ENCODE data around the gene DHRS4. TPM values are rescaled to one million over a fixed set of nuclear protein-coding genes. Genes with fewer than 3 reads are reported as not detected.
A peak's percentile ranks its signal among the peaks of the same experiment; 100 is the strongest.

Gene DHRS4
- total and polyA plus RNA-seq, 2 of the 13 experiments (the other 11 are each of a cell fraction or from before 2014, with no cell fraction given) = 23.9 to 45.1 TPM

DNA sequence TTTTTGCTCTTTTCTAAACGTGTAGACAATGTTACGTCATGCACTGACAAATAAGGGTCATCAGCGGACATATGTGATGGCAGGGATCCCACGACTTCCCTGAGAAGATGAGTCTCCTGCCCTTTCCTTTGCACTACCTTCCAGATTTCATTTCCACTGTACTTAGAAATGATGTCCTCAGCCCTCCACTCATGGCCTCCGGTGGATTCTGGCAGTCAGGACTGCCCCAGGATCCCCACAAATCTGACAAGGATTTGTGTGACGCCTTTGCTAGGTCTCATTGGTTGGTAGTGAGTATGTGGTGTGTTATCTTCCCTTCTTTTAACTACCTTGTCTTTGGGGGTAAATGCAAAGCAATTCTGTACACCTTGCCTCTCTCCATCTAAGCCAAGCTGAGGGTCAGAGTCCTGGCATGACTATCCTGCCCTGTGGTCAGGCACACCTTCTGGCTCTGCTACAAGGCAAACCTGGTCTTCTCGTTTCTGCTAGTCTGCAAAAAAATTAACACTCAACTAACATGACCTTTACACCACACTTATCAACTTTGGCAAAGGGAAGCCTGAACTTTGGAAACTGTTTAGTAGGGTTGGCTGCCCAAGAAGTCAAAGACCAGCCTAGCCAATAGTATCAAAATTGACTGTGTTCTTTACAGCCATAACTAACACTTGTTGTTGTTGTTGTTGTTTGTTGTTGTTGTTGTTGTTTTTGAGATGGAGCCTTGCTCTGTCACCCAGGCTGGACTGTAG, 17.3 kb upstream of the DHRS4 start (continued):
- TF ChIP-seq, protein P1, sequence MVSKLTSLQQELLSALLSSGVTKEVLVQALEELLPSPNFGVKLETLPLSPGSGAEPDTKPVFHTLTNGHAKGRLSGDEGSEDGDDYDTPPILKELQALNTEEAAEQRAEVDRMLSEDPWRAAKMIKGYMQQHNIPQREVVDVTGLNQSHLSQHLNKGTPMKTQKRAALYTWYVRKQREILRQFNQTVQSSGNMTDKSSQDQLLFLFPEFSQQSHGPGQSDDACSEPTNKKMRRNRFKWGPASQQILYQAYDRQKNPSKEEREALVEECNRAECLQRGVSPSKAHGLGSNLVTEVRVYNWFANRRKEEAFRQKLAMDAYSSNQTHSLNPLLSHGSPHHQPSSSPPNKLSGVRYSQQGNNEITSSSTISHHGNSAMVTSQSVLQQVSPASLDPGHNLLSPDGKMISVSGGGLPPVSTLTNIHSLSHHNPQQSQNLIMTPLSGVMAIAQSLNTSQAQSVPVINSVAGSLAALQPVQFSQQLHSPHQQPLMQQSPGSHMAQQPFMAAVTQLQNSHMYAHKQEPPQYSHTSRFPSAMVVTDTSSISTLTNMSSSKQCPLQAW (CRISPR knock-in tag; IDR thresholded peaks at IDR 0.05) = peak; percentile 53; the same call in 1 of the 2 replicates
- peak; percentile 86 for TF ChIP-seq NCOR1 (IDR thresholded peaks at IDR 0.05; ENCODE audit: borderline replicate concordance, low read length)
- TF ChIP-seq POGZ (CRISPR knock-in tag; IDR thresholded peaks at IDR 0.05) = 0 out of 2 replicates have a peak, but pooled peaks have one; percentile 36
- no peak for TF ChIP-seq FLYWCH1 (CRISPR knock-in tag; IDR thresholded peaks at IDR 0.05)
- TF ChIP-seq, protein P2, sequence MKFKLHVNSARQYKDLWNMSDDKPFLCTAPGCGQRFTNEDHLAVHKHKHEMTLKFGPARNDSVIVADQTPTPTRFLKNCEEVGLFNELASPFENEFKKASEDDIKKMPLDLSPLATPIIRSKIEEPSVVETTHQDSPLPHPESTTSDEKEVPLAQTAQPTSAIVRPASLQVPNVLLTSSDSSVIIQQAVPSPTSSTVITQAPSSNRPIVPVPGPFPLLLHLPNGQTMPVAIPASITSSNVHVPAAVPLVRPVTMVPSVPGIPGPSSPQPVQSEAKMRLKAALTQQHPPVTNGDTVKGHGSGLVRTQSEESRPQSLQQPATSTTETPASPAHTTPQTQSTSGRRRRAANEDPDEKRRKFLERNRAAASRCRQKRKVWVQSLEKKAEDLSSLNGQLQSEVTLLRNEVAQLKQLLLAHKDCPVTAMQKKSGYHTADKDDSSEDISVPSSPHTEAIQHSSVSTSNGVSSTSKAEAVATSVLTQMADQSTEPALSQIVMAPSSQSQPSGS (CRISPR knock-in tag; IDR thresholded peaks at IDR 0.05) = peak; percentile 42; the same call in 1 of the 2 replicates
- TF ChIP-seq REPIN1 (CRISPR knock-in tag; IDR thresholded peaks at IDR 0.05; ENCODE audit: borderline replicate concordance, low read depth) = peak; percentile 67; the same call in 1 of the 2 replicates
- TF ChIP-seq ZNF780A (CRISPR knock-in tag; IDR thresholded peaks at IDR 0.05) = peak; percentile 55; the same call in 1 of the 2 replicates
- TF ChIP-seq ZBTB42 (CRISPR knock-in tag; IDR thresholded peaks at IDR 0.05) = no peak
- TF ChIP-seq HNF4G (IDR thresholded peaks at IDR 0.05; ENCODE audit: borderline replicate concordance, low read depth, low read length) = peak; percentile 91
- 0 out of 2 replicates have a peak, but pooled peaks have one; percentile 50 for TF ChIP-seq HNF4G (CRISPR knock-in tag; IDR thresholded peaks at IDR 0.05; ENCODE audit: borderline replicate concordance, low read depth)
- TF ChIP-seq, protein P3, sequence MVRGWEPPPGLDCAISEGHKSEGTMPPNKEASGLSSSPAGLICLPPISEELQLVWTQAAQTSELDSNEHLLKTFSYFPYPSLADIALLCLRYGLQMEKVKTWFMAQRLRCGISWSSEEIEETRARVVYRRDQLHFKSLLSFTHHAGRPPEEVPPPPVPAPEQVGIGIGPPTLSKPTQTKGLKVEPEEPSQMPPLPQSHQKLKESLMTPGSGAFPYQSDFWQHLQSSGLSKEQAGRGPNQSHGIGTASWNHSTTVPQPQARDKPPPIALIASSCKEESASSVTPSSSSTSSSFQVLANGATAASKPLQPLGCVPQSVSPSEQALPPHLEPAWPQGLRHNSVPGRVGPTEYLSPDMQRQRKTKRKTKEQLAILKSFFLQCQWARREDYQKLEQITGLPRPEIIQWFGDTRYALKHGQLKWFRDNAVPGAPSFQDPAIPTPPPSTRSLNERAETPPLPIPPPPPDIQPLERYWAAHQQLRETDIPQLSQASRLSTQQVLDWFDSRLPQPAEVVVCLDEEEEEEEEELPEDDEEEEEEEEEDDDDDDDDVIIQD (CRISPR knock-in tag; IDR thresholded peaks at IDR 0.05; ENCODE audit: low read depth) = peak; percentile 37; the same call in 1 of the 2 replicates
- TF ChIP-seq ZNF547 (CRISPR knock-in tag; IDR thresholded peaks at IDR 0.05) = peak; percentile 51; the same call in 1 of the 2 replicates
- peak; percentile 55; the same call in 1 of the 2 replicates for TF ChIP-seq NR2F6 (IDR thresholded peaks at IDR 0.05)
- TF ChIP-seq NR2F6 (CRISPR knock-in tag; IDR thresholded peaks at IDR 0.05) = 0 out of 2 replicates have a peak, but pooled peaks have one; percentile 31
- TF ChIP-seq ETV5 (CRISPR knock-in tag; IDR thresholded peaks at IDR 0.05; ENCODE audit: borderline replicate concordance) = no peak
- TF ChIP-seq ZMYM4 (CRISPR knock-in tag; IDR thresholded peaks at IDR 0.05) = peak; percentile 89
- no peak for TF ChIP-seq POLR2AphosphoS5 (IDR thresholded peaks at IDR 0.05; ENCODE audit: low read depth, low read length)
- 0 out of 2 replicates have a peak, but pooled peaks have one; percentile 28 for TF ChIP-seq TSC22D2 (CRISPR knock-in tag; IDR thresholded peaks at IDR 0.05; ENCODE audit: borderline replicate concordance)
- peak; percentile 74; the same call in 1 of the 2 replicates for TF ChIP-seq ZNF205 (CRISPR knock-in tag; IDR thresholded peaks at IDR 0.05)
- no peak for TF ChIP-seq KLF9 (CRISPR knock-in tag; IDR thresholded peaks at IDR 0.05; ENCODE audit: low read depth)
